ENCODE data around the gene OSBPL8.

The OSBPL8 gene

DNA sequence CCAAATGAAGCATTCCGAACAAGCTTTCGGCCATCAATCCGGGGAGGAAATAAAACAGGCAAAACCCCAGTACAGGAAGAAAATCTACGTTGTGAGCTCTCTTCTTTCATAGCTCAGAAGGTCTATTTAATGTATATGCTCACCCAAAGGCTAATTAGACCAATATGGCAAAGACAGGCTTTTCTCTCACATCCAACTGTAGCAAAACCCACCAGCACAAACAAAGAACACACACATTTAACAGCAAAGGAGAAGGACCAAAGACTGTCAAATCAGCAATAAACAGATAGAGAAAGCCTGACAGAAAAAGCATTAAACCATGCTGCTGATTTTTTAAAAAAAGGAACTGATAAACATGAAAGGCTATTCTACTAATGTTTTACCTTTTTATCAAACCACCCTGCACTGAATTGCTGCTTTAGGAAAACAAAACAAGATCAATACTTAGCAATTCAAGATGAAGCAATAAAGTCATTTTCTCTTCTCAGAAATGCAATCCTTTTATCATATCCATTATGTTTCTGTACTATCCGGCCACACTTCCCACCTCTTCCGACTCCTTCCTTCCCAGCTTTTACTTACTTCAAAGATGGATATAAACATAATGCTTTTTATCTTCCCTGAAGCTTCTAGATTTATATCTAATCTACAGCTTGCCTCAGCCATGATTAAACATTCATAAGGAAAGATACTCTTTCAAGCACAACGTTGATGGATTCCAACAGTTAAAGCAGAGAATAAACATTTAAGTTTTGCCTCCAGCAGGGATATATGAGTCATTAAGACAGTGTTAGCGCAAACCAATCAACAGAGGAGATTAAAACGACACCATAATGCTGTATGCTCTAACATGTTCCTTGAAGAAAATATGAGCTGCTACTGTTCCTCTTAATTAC is 136.8 kb downstream of the OSBPL8 start:
- 0 out of 2 replicates have a peak, but pooled peaks cover 3% of the 10 kb centered on the region for H3K79me2 ChIP-seq (ENCODE audit: insufficient read depth, low read length)
- no peaks in the 10 kb centered on the region for H3K9me2 ChIP-seq (ENCODE audit: low read depth, low read length)
- TF ChIP-seq, protein P1, sequence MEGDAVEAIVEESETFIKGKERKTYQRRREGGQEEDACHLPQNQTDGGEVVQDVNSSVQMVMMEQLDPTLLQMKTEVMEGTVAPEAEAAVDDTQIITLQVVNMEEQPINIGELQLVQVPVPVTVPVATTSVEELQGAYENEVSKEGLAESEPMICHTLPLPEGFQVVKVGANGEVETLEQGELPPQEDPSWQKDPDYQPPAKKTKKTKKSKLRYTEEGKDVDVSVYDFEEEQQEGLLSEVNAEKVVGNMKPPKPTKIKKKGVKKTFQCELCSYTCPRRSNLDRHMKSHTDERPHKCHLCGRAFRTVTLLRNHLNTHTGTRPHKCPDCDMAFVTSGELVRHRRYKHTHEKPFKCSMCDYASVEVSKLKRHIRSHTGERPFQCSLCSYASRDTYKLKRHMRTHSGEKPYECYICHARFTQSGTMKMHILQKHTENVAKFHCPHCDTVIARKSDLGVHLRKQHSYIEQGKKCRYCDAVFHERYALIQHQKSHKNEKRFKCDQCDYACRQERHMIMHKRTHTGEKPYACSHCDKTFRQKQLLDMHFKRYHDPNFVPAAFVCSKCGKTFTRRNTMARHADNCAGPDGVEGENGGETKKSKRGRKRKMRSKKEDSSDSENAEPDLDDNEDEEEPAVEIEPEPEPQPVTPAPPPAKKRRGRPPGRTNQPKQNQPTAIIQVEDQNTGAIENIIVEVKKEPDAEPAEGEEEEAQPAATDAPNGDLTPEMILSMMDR (IDR thresholded peaks at IDR 0.05; ENCODE audit: low read length): no peak
- no peak for TF ChIP-seq EZH2 (IDR thresholded peaks at IDR 0.05; ENCODE audit: borderline replicate concordance, low read length)
- no peak overlapping the region for H3K4me2 ChIP-seq (ENCODE audit: low read length)
- no peak overlapping the region for H3K9ac ChIP-seq (ENCODE audit: low read length)
- H4K20me1 ChIP-seq (ENCODE audit: insufficient read depth, low read length): no peaks in the 10 kb centered on the region
- no peaks in the 10 kb centered on the region for H3K27me3 ChIP-seq (ENCODE audit: insufficient read depth, low read length)
- peaks cover 10% of the 10 kb centered on the region for H3K36me3 ChIP-seq (ENCODE audit: insufficient read depth, low read length)
- H2AFZ ChIP-seq (ENCODE audit: low read length): no peak overlapping the region
- H3K4me1 ChIP-seq (ENCODE audit: insufficient read depth, low read length, severe bottlenecking): no peaks in the 10 kb centered on the region
- H3K4me3 ChIP-seq (ENCODE audit: low read depth, low read length, poor library complexity, severe bottlenecking): no peak overlapping the region
- no peaks in the 10 kb centered on the region; the same call in 1 of the 2 replicates for H3F3A ChIP-seq (ENCODE audit: insufficient read depth, low read length)
- H3K27ac ChIP-seq (ENCODE audit: low read depth, low read length, poor library complexity, severe bottlenecking): no peak overlapping the region
- H3K9me3 ChIP-seq (ENCODE audit: low read length): peaks cover 21% of the 10 kb centered on the region

DNA sequence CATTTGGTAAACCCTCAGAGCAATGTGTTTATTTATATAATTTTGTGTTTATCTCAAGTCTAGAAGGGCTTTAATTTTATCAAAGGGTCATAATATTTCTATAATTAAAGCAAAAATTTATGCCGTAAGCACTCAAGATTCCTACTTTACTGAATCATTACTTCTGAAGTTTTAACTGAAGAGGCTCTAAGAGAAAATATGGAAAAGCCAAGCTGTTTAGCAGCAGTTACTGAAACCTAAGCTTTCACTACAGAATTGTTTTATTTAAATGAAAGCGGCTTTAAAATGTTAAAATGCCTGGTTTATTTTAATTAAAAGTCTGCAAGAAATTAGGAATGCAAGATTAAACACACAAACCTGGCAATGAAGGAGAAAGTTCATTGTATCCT is 137.4 kb downstream of the OSBPL8 start:
- no peaks in the 10 kb centered on the region for H4K20me1 ChIP-seq (ENCODE audit: insufficient read depth, low read length)
- H3K9ac ChIP-seq (ENCODE audit: low read length): no peak overlapping the region
- no peaks in the 10 kb centered on the region for H3K4me1 ChIP-seq (ENCODE audit: insufficient read depth, low read length, severe bottlenecking)
- H3F3A ChIP-seq (ENCODE audit: insufficient read depth, low read length): no peaks in the 10 kb centered on the region; the same call in 1 of the 2 replicates
- no peak for TF ChIP-seq EZH2 (IDR thresholded peaks at IDR 0.05; ENCODE audit: borderline replicate concordance, low read length)
- TF ChIP-seq, protein P1 (IDR thresholded peaks at IDR 0.05; ENCODE audit: low read length): no peak
- H3K36me3 ChIP-seq (ENCODE audit: insufficient read depth, low read length): peaks cover 10% of the 10 kb centered on the region
- no peaks in the 10 kb centered on the region for H3K9me2 ChIP-seq (ENCODE audit: low read depth, low read length)
- H2AFZ ChIP-seq (ENCODE audit: low read length): no peak overlapping the region
- no peaks in the 10 kb centered on the region for H3K27me3 ChIP-seq (ENCODE audit: insufficient read depth, low read length)
- no peak overlapping the region for H3K4me2 ChIP-seq (ENCODE audit: low read length)
- no peak overlapping the region for H3K4me3 ChIP-seq (ENCODE audit: low read depth, low read length, poor library complexity, severe bottlenecking)
- no peak overlapping the region for H3K27ac ChIP-seq (ENCODE audit: low read depth, low read length, poor library complexity, severe bottlenecking)
- H3K9me3 ChIP-seq (ENCODE audit: low read length): peaks cover 21% of the 10 kb centered on the region
- H3K79me2 ChIP-seq (ENCODE audit: insufficient read depth, low read length): 0 out of 2 replicates have a peak, but pooled peaks cover 3% of the 10 kb centered on the region

DNA sequence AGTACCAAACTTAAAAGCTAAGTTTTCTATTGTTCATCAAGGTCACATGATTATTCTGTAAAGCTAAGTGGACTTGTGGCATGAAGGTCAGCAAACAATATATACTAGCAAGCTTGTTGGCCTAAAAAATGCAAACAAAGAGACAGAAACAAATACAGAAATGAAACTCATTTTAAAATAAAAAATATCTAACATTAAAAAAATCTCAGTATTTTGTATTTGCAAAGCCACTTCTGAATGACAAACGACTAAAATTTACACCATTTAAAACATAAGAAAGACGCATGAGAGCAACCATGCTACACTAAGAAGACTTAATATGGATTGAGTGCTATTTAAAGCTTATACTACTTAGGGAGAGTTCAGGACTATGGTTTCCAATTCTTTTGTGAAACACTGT is 138.5 kb downstream of the OSBPL8 start:
- Histone ChIP-seq H2AFZ (ENCODE audit: low read length) (no peak overlapping the region), H3K9ac (ENCODE audit: low read length) (no peak overlapping the region), H3K36me3 (ENCODE audit: insufficient read depth, low read length) (peaks cover 10% of the 10 kb centered on the region), H3K27me3 (ENCODE audit: insufficient read depth, low read length) (no peaks in the 10 kb centered on the region), H3K4me3 (ENCODE audit: low read depth, low read length, poor library complexity, severe bottlenecking) (no peak overlapping the region), H3K27ac (ENCODE audit: low read depth, low read length, poor library complexity, severe bottlenecking) (no peak overlapping the region), H3F3A (ENCODE audit: insufficient read depth, low read length) (no peaks in the 10 kb centered on the region; the same call in 1 of the 2 replicates), H3K79me2 (ENCODE audit: insufficient read depth, low read length) (0 out of 2 replicates have a peak, but pooled peaks cover 3% of the 10 kb centered on the region), H3K4me2 (ENCODE audit: low read length) (no peak overlapping the region), H3K4me1 (ENCODE audit: insufficient read depth, low read length, severe bottlenecking) (no peaks in the 10 kb centered on the region), H4K20me1 (ENCODE audit: insufficient read depth, low read length) (no peaks in the 10 kb centered on the region), H3K9me3 (ENCODE audit: low read length) (peaks cover 11% of the 10 kb centered on the region), H3K9me2 (ENCODE audit: low read depth, low read length) (no peaks in the 10 kb centered on the region)
- no peak for TF ChIP-seq EZH2 (IDR thresholded peaks at IDR 0.05; ENCODE audit: borderline replicate concordance, low read length)
- TF ChIP-seq, protein P1 (IDR thresholded peaks at IDR 0.05; ENCODE audit: low read length): no peak
